HEK293 (cell line): ENCODE data around the gene SCOC.
A peak's percentile ranks its signal among the peaks of the same experiment; 100 is the strongest.

Experiments used
- BCL11A ChIP-seq: fragments of 450-650 bp; formaldehyde crosslinking; IDR thresholded peaks from 2 replicates; pipeline ENCODE4 v1.5.1; 2016; ENCODE audit warnings: low read depth, missing biosample characterization, missing genetic modification characterization
- BCL11B ChIP-seq: fragments of 450-650 bp; formaldehyde crosslinking; IDR thresholded peaks from 2 replicates; pipeline ENCODE4 v1.5.1; 2016; ENCODE audit warnings: low read depth, missing biosample characterization, missing genetic modification characterization
- EGR2 ChIP-seq: fragments of 450-650 bp; formaldehyde crosslinking; IDR thresholded peaks from 2 replicates; pipeline ENCODE4 v1.5.1; 2016; ENCODE audit warnings: low read depth, missing biosample characterization, missing genetic modification characterization
- GLI2 ChIP-seq: fragments of 450-650 bp; formaldehyde crosslinking; IDR thresholded peaks from 2 replicates; pipeline ENCODE4; 2017; ENCODE audit warnings: missing biosample characterization, missing genetic modification characterization, low read depth, borderline replicate concordance
- GLIS2 ChIP-seq: fragments of 450-650 bp; formaldehyde crosslinking; IDR thresholded peaks from 2 replicates; pipeline ENCODE4 v1.5.1; 2016; ENCODE audit warnings: missing biosample characterization, missing genetic modification characterization
- HOXD13 ChIP-seq: sonication (generic); formaldehyde crosslinking; IDR thresholded peaks from 2 replicates; pipeline ENCODE4 v1.8.0; 2022; ENCODE audit warnings: missing genetic modification reagents, borderline replicate concordance
- KLF16 ChIP-seq: fragments of 450-650 bp; formaldehyde crosslinking; IDR thresholded peaks from 2 replicates; pipeline ENCODE4 v1.5.1; 2017; ENCODE audit warnings: missing biosample characterization, missing genetic modification characterization
- PRDM1 ChIP-seq: fragments of 450-650 bp; formaldehyde crosslinking; IDR thresholded peaks from 2 replicates; pipeline ENCODE4; 2016; ENCODE audit warnings: missing biosample characterization, missing genetic modification characterization
- ZBTB20 ChIP-seq: fragments of 450-650 bp; formaldehyde crosslinking; IDR thresholded peaks from 2 replicates; pipeline ENCODE4 v1.5.1; 2016; ENCODE audit warnings: missing biosample characterization, missing genetic modification characterization
- ZEB2 ChIP-seq: fragments of 450-650 bp; formaldehyde crosslinking; IDR thresholded peaks from 2 replicates; pipeline ENCODE4 v1.5.1; 2016; ENCODE audit warnings: missing biosample characterization, missing genetic modification characterization
- ZNF112 ChIP-seq: fragments of 450-650 bp; formaldehyde crosslinking; IDR thresholded peaks from 2 replicates; pipeline ENCODE4 v1.5.0; 2017; ENCODE audit warnings: missing biosample characterization, missing genetic modification characterization
- ZNF140 ChIP-seq: fragments of 450-650 bp; formaldehyde crosslinking; IDR thresholded peaks from 2 replicates; pipeline ENCODE4 v1.5.1; 2016; ENCODE audit warnings: missing biosample characterization, missing genetic modification characterization
- ZNF155 ChIP-seq: fragments of 450-650 bp; formaldehyde crosslinking; IDR thresholded peaks from 2 replicates; pipeline ENCODE4 v1.5.1; 2016; ENCODE audit warnings: missing biosample characterization, missing genetic modification characterization
- ZNF16 ChIP-seq: fragments of 450-650 bp; formaldehyde crosslinking; IDR thresholded peaks from 2 replicates; pipeline ENCODE4 v1.5.1; 2016; ENCODE audit warnings: low read depth, missing biosample characterization, missing genetic modification characterization
- ZNF174 ChIP-seq: fragments of 450-650 bp; formaldehyde crosslinking; IDR thresholded peaks from 2 replicates; pipeline ENCODE4 v1.5.0; 2017; ENCODE audit warnings: missing biosample characterization, mild to moderate bottlenecking, missing genetic modification characterization
- ZNF214 ChIP-seq: fragments of 450-650 bp; formaldehyde crosslinking; IDR thresholded peaks from 2 replicates; pipeline ENCODE4 v1.5.1; 2017; ENCODE audit warnings: missing biosample characterization, mild to moderate bottlenecking, missing genetic modification characterization, borderline replicate concordance
- ZNF223 ChIP-seq: fragments of 450-650 bp; formaldehyde crosslinking; IDR thresholded peaks from 2 replicates; pipeline ENCODE4 v1.5.1; 2016; ENCODE audit warnings: missing biosample characterization, missing genetic modification characterization
- ZNF266 ChIP-seq: fragments of 450-650 bp; formaldehyde crosslinking; IDR thresholded peaks from 2 replicates; pipeline ENCODE4 v1.5.1; 2016; ENCODE audit warnings: missing biosample characterization, missing genetic modification characterization, low read depth
- ZNF292 ChIP-seq: fragments of 450-650 bp; formaldehyde crosslinking; IDR thresholded peaks from 2 replicates; pipeline ENCODE4 v1.5.1; 2016; ENCODE audit warnings: low read depth, missing biosample characterization, missing genetic modification characterization, borderline replicate concordance
- ZNF335 ChIP-seq: fragments of 450-650 bp; formaldehyde crosslinking; conservative IDR thresholded peaks from 2 replicates; pipeline ENCODE4 v1.5.1; 2016; ENCODE audit warnings: missing biosample characterization, missing genetic modification characterization
- ZNF558 ChIP-seq: fragments of 450-650 bp; formaldehyde crosslinking; IDR thresholded peaks from 2 replicates; pipeline ENCODE4 v1.5.1; 2016; ENCODE audit warnings: missing biosample characterization, missing genetic modification characterization
- ZNF596 ChIP-seq: fragments of 450-650 bp; IDR thresholded peaks from 2 replicates; pipeline ENCODE4 v1.5.0; 2018; ENCODE audit warnings: missing biosample characterization, mild to moderate bottlenecking, missing genetic modification characterization, moderate library complexity
- ZSCAN23 ChIP-seq: fragments of 450-650 bp; formaldehyde crosslinking; IDR thresholded peaks from 2 replicates; pipeline ENCODE4 v1.5.1; 2016; ENCODE audit warnings: missing biosample characterization, missing genetic modification characterization
- ZSCAN30 ChIP-seq: fragments of 450-650 bp; IDR thresholded peaks from 2 replicates; pipeline ENCODE4 v1.5.1; 2018; ENCODE audit warnings: missing biosample characterization, mild to moderate bottlenecking, missing genetic modification characterization, moderate library complexity
- TF ChIP-seq, protein P1 (sequence below): fragments of 450-650 bp; formaldehyde crosslinking; optimal IDR thresholded peaks from 2 replicates; pipeline ENCODE3; 2016; ENCODE audit warnings: missing biosample characterization, mild to moderate bottlenecking, missing genetic modification characterization
- TF ChIP-seq, protein P2 (sequence below): fragments of 450-650 bp; formaldehyde crosslinking; IDR thresholded peaks from 2 replicates; pipeline ENCODE4 v1.5.1; 2016; ENCODE audit warnings: missing biosample characterization, missing genetic modification characterization
- TF ChIP-seq, protein P3 (sequence below): fragments of 450-650 bp; formaldehyde crosslinking; IDR thresholded peaks from 2 replicates; pipeline ENCODE4 v1.5.1; 2017; ENCODE audit warnings: missing biosample characterization, missing genetic modification characterization
- TF ChIP-seq, protein P4 (sequence below): fragments of 450-650 bp; formaldehyde crosslinking; IDR thresholded peaks from 2 replicates; pipeline ENCODE4 v1.5.1; 2017; ENCODE audit warnings: missing biosample characterization, mild to moderate bottlenecking, missing genetic modification characterization, moderate library complexity

SCOC gene

DNA sequence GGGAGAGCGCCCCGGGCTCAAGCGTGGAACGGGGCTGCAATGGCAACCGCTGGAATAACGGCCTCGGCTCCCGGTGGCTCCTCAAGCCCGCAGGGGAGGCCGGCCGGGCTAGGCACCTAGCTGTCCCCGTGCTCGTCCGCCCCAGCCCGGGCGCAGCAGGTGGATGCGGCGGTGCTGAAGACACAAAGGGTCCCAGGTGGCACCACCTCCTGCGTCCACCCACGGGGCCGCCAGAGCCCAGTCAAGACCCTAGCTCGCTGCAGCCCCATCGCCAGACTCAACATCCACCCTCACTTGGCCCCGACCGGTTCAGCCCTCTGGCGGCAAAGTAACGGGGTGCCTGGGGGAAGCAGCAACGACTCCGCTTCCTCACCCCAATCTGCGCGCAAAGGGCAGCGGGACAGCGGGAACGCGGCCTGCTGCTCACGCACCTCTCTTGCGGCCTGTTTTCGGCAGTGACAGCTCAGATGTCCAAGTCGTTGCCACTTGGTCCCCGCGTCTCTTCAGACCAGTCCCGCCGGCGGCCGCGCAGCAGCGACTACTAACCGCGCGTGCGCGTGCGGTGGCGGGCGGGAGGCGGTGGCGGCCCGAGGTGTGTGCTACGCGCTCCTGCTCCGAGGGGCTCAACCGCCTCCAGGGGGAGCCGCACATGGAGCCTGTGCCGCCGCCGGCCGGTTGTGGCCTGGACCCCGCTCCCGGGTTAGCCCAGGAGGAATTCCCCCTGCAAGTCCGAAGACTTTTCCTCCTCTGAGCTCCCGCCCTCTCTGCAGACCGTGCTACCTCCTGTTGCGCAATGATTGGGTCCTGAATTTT, 53.9 kb downstream of the SCOC start, which contains the start of gene CLGN (continued):
- TF ChIP-seq ZNF223 (tag by site-specific recombination) = peak; percentile 68; the same call in 1 of the 2 replicates
- peak; percentile 84 for TF ChIP-seq ZBTB20 (tag by site-specific recombination)
- no peak for TF ChIP-seq ZNF292 (tag by site-specific recombination)
- no peak for TF ChIP-seq ZNF155
- TF ChIP-seq GLI2 (tag by site-specific recombination) = no peak
- no peak for TF ChIP-seq ZNF140
- TF ChIP-seq ZNF214 = no peak
- TF ChIP-seq ZNF174 (tag by site-specific recombination) = no peak
- no peak for TF ChIP-seq ZSCAN23 (tag by site-specific recombination)
- no peak for TF ChIP-seq PRDM1 (tag by site-specific recombination)
- TF ChIP-seq ZNF335 (tag by site-specific recombination) = peak; percentile 77
- no peak for TF ChIP-seq ZNF596
- TF ChIP-seq BCL11B (tag by site-specific recombination) = no peak
- TF ChIP-seq ZNF558 (tag by site-specific recombination) = no peak
- TF ChIP-seq BCL11A = no peak
- TF ChIP-seq GLIS2 (tag by site-specific recombination) = peak; percentile 75
- TF ChIP-seq ZNF112 (tag by site-specific recombination) = no peak
- TF ChIP-seq, protein P1, sequence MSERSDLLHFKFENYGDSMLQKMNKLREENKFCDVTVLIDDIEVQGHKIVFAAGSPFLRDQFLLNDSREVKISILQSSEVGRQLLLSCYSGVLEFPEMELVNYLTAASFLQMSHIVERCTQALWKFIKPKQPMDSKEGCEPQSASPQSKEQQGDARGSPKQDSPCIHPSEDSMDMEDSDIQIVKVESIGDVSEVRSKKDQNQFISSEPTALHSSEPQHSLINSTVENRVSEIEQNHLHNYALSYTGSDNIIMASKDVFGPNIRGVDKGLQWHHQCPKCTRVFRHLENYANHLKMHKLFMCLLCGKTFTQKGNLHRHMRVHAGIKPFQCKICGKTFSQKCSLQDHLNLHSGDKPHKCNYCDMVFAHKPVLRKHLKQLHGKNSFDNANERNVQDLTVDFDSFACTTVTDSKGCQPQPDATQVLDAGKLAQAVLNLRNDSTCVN (tag by site-specific recombination) = peak; percentile 95
- TF ChIP-seq ZNF266 (tag by site-specific recombination) = no peak
- TF ChIP-seq HOXD13 (CRISPR knock-in tag) = no peak
- TF ChIP-seq, protein P2, sequence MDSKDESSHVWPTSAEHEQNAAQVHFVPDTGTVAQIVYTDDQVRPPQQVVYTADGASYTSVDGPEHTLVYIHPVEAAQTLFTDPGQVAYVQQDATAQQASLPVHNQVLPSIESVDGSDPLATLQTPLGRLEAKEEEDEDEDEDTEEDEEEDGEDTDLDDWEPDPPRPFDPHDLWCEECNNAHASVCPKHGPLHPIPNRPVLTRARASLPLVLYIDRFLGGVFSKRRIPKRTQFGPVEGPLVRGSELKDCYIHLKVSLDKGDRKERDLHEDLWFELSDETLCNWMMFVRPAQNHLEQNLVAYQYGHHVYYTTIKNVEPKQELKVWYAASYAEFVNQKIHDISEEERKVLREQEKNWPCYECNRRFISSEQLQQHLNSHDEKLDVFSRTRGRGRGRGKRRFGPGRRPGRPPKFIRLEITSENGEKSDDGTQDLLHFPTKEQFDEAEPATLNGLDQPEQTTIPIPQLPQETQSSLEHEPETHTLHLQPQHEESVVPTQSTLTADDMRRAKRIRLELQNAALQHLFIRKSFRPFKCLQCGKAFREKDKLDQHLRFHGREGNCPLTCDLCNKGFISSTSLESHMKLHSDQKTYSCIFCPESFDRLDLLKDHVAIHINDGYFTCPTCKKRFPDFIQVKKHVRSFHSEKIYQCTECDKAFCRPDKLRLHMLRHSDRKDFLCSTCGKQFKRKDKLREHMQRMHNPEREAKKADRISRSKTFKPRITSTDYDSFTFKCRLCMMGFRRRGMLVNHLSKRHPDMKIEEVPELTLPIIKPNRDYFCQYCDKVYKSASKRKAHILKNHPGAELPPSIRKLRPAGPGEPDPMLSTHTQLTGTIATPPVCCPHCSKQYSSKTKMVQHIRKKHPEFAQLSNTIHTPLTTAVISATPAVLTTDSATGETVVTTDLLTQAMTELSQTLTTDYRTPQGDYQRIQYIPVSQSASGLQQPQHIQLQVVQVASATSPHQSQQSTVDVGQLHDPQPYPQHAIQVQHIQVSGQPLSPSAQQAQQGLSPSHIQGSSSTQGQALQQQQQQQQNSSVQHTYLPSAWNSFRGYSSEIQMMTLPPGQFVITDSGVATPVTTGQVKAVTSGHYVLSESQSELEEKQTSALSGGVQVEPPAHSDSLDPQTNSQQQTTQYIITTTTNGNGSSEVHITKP (tag by site-specific recombination) = peak; percentile 81
- TF ChIP-seq ZEB2 (tag by site-specific recombination) = peak; percentile 33; the same call in 1 of the 2 replicates
- no peak; the same call in 1 of the 2 replicates for TF ChIP-seq KLF16 (tag by site-specific recombination)
- TF ChIP-seq, protein P3, sequence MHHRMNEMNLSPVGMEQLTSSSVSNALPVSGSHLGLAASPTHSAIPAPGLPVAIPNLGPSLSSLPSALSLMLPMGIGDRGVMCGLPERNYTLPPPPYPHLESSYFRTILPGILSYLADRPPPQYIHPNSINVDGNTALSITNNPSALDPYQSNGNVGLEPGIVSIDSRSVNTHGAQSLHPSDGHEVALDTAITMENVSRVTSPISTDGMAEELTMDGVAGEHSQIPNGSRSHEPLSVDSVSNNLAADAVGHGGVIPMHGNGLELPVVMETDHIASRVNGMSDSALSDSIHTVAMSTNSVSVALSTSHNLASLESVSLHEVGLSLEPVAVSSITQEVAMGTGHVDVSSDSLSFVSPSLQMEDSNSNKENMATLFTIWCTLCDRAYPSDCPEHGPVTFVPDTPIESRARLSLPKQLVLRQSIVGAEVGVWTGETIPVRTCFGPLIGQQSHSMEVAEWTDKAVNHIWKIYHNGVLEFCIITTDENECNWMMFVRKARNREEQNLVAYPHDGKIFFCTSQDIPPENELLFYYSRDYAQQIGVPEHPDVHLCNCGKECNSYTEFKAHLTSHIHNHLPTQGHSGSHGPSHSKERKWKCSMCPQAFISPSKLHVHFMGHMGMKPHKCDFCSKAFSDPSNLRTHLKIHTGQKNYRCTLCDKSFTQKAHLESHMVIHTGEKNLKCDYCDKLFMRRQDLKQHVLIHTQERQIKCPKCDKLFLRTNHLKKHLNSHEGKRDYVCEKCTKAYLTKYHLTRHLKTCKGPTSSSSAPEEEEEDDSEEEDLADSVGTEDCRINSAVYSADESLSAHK (tag by site-specific recombination) = no peak
- no peak for TF ChIP-seq ZNF16 (tag by site-specific recombination)
- TF ChIP-seq EGR2 = 0 out of 2 replicates have a peak, but pooled peaks have one; percentile 26
- TF ChIP-seq, protein P4, sequence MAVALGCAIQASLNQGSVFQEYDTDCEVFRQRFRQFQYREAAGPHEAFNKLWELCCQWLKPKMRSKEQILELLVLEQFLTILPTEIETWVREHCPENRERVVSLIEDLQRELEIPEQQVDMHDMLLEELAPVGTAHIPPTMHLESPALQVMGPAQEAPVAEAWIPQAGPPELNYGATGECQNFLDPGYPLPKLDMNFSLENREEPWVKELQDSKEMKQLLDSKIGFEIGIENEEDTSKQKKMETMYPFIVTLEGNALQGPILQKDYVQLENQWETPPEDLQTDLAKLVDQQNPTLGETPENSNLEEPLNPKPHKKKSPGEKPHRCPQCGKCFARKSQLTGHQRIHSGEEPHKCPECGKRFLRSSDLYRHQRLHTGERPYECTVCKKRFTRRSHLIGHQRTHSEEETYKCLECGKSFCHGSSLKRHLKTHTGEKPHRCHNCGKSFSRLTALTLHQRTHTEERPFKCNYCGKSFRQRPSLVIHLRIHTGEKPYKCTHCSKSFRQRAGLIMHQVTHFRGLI (tag by site-specific recombination) = no peak
- peak; percentile 53; the same call in 1 of the 2 replicates for TF ChIP-seq ZSCAN30 (tag by site-specific recombination)
